ENCODE results near the gene TEX48. TPM values are rescaled to one million over a fixed set of nuclear protein-coding genes. Genes with fewer than 3 reads are reported as not detected.

The TEX48 gene
- total RNA-seq, 1 donor from 2014 or later = not detected

GRCh38 chr9:114723931-114724330, 41.9 kb upstream of the TEX48 start:
- Histone ChIP-seq H3K4me3 (no peak overlapping the region), H3K4me1 (no peaks in the 10 kb centered on the region), H3K27me3 (no peaks in the 10 kb centered on the region), H3K27ac (no peak overlapping the region), H3K36me3 (no peaks in the 10 kb centered on the region), H3K9me3 (no peaks in the 10 kb centered on the region)
- TF ChIP-seq, protein P1, sequence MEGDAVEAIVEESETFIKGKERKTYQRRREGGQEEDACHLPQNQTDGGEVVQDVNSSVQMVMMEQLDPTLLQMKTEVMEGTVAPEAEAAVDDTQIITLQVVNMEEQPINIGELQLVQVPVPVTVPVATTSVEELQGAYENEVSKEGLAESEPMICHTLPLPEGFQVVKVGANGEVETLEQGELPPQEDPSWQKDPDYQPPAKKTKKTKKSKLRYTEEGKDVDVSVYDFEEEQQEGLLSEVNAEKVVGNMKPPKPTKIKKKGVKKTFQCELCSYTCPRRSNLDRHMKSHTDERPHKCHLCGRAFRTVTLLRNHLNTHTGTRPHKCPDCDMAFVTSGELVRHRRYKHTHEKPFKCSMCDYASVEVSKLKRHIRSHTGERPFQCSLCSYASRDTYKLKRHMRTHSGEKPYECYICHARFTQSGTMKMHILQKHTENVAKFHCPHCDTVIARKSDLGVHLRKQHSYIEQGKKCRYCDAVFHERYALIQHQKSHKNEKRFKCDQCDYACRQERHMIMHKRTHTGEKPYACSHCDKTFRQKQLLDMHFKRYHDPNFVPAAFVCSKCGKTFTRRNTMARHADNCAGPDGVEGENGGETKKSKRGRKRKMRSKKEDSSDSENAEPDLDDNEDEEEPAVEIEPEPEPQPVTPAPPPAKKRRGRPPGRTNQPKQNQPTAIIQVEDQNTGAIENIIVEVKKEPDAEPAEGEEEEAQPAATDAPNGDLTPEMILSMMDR (IDR thresholded peaks at IDR 0.05) = no peak
- no peak for DNase-seq (ENCODE audit: low spot score in 2 of 2)
- intact Hi-C loops (cut with DNase I) = loop anchor here (10.0 kb wide), 1 partner anchor 59 kb away; no protein-coding TSS in a partner anchor

- no peaks in the 10 kb centered on the region for H3K4me1 ChIP-seq
- no peak overlapping the region for H3K4me3 ChIP-seq
- DNase-seq (ENCODE audit: low spot score in 2 of 2) = no peak
- intact Hi-C loops (cut with DNase I) = loop anchor here (10.0 kb wide), 1 partner anchor 58 kb away; no protein-coding TSS in a partner anchor
- no peaks in the 10 kb centered on the region for H3K27me3 ChIP-seq
- H3K36me3 ChIP-seq = no peaks in the 10 kb centered on the region
- no peak overlapping the region for H3K27ac ChIP-seq
- no peaks in the 10 kb centered on the region for H3K9me3 ChIP-seq
- TF ChIP-seq, protein P1 (IDR thresholded peaks at IDR 0.05) = no peak
Measured at GRCh38 chr9:114722937-114723620, 41.1 kb upstream of the TEX48 start.

DNA sequence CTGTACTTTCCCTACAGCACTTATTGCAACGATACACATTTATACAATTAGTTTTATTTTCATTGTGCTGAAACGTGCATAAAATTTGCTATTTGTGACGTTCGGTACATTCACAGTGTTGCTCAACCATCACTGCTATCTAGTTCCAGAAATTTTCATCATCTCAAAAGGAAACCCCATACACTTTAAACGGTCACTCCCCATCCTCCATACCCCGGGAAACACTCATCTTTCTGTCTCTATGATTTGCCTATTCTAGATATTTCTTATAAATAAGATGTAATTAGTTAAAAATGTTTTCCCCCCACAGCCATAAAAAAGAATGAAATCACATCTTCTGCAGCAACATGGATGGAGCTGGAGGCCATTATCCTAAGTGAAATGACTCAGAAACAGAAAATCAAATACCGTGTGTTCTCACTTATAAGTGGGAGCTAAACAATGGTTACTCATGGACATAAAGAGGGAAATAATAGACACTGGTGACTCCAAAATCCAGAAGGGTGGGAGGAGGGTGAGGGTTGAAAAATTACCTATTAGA, 40.2 kb upstream of the TEX48 start:
- TF ChIP-seq, protein P1 (IDR thresholded peaks at IDR 0.05) = no peak
- intact Hi-C loops (cut with DNase I) = loop anchor here (10.0 kb wide), 1 partner anchor 57 kb away; no protein-coding TSS in a partner anchor
- Histone ChIP-seq H3K9me3 (no peaks in the 10 kb centered on the region), H3K4me1 (no peaks in the 10 kb centered on the region), H3K27ac (no peak overlapping the region), H3K36me3 (no peaks in the 10 kb centered on the region), H3K4me3 (no peak overlapping the region), H3K27me3 (no peaks in the 10 kb centered on the region)
- no peak for DNase-seq (ENCODE audit: low spot score in 2 of 2)

- intact Hi-C loops (cut with DNase I) = loop anchor here (10.0 kb wide), 1 partner anchor 57 kb away; no protein-coding TSS in a partner anchor
- Histone ChIP-seq H3K27ac (no peak overlapping the region), H3K9me3 (no peaks in the 10 kb centered on the region), H3K27me3 (no peaks in the 10 kb centered on the region), H3K36me3 (no peaks in the 10 kb centered on the region), H3K4me3 (no peak overlapping the region), H3K4me1 (no peaks in the 10 kb centered on the region)
- TF ChIP-seq, protein P1 (IDR thresholded peaks at IDR 0.05) = no peak
- DNase-seq (ENCODE audit: low spot score in 2 of 2) = no peak
Measured at GRCh38 chr9:114721491-114722079, 39.6 kb upstream of the TEX48 start.

DNA sequence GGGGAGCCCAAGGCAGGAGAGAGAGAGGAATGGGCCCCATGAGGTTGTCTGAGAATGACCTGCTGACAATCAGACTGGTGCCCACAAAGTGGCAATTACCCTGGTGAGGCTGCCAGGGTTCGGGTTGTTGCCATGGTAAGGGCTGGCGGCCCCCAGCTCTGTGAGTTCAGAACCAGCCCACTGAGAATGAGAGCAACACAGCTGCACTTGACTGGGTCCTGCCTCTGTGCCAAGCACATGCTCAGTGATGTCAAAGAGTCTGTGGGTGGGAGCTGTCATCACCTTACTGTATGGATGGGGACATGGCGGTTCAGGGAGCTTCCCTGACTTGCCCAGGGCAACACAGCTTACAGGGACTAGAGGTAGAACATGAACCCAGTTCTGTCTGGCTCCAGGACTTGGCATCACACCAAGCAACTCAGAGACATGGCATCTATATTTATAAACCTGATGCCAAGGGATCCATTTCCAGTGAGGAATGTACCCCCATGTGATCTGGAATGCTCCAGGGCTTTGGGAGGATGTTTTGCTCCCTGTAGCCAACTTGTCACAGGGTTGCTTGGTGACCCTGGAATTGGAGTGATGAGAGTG, 38.2 kb upstream of the TEX48 start:
- TF ChIP-seq, protein P1 (IDR thresholded peaks at IDR 0.05) = no peak
- no peak overlapping the region for H3K4me3 ChIP-seq

More for the DNA sequence above, 38.2 kb upstream of the TEX48 start:
- no peaks in the 10 kb centered on the region for H3K27me3 ChIP-seq
- intact Hi-C loops (cut with DNase I) = loop anchor here (10.0 kb wide), 1 partner anchor 55 kb away; no protein-coding TSS in a partner anchor
- H3K4me1 ChIP-seq = no peaks in the 10 kb centered on the region
- no peaks in the 10 kb centered on the region for H3K36me3 ChIP-seq
- H3K27ac ChIP-seq = no peak overlapping the region
- H3K9me3 ChIP-seq = no peaks in the 10 kb centered on the region
- DNase-seq (ENCODE audit: low spot score in 2 of 2) = no peak
